Peyer's patch (tissue), 4 donors: Measurements from ENCODE around the gene RNASE1. TPM values are rescaled to one million over a fixed set of nuclear protein-coding genes. Genes with fewer than 3 reads are reported as not detected.

Experiments used
- DNase-seq, 3 donors: peaks; one replicate each; pipeline ENCODE4 v3.0.0-alpha.2; 2017 to 2019
- H3K27ac ChIP-seq, 4 donors: fragments of 200-600 bp; sonication (generic); one replicate each; pipeline ENCODE4 v1.5.1; 2016 to 2019
- H3K27me3 ChIP-seq, 2 donors: fragments of 200-600 bp; sonication (generic); one replicate each; pipeline ENCODE4 v1.5.1; 2019
- H3K36me3 ChIP-seq, 3 donors: fragments of 200-600 bp; sonication (generic); one replicate each; pipeline ENCODE4 v1.5.1; 2016 to 2019
- H3K4me1 ChIP-seq, 4 donors: fragments of 200-600 bp; sonication (generic); one replicate each; pipeline ENCODE4 v1.5.1; 2016 to 2019
- H3K4me3 ChIP-seq, 4 donors: fragments of 200-600 bp; sonication (generic); 1 replicate in 3 of 4; 2 replicates in 1 of 4; pipeline ENCODE4 v1.5.1; 2016 to 2019; ENCODE audit warnings: mild to moderate bottlenecking in 1 of 4
- H3K9me3 ChIP-seq, 4 donors: fragments of 200-600 bp; sonication (generic); one replicate each; pipeline ENCODE4 v1.5.1; 2016 to 2019; ENCODE audit warnings: mild to moderate bottlenecking in 1 of 4
- POLR2A ChIP-seq, 2 donors: fragments of 450-650 bp; IDR thresholded peaks; one replicate each; pipeline ENCODE4 v1.5.1; 2017; ENCODE audit warnings: antibody characterized with exemption in 2 of 2, mild to moderate bottlenecking in 2 of 2, moderate library complexity in 2 of 2
- total RNA-seq, 4 donors: library from RNA; depleted of rRNA; stranded (reverse); fragments of >200 nt; gene quantifications; one replicate each; pipeline ENCODE4 v1.1.0, GENCODE V29; 2016
- TF ChIP-seq, protein P1 (sequence below), 6 experiments: fragments of 450-650 bp in 4 of 6; fragments of 200-600 bp in 2 of 6; sonication (generic) in 1 of 6; IDR thresholded peaks; one replicate each; pipeline ENCODE4 v1.5.1; 2017 to 2019; ENCODE audit warnings: antibody characterized with exemption in 6 of 6, mild to moderate bottlenecking in 3 of 6, moderate library complexity in 1 of 6

RNASE1 gene
- total RNA-seq, result 100 to 1,000 TPM in 2 of 4 donors, 10 to 100 TPM in 2; 35.5 to 131 (median 90.6) TPM

DNA sequence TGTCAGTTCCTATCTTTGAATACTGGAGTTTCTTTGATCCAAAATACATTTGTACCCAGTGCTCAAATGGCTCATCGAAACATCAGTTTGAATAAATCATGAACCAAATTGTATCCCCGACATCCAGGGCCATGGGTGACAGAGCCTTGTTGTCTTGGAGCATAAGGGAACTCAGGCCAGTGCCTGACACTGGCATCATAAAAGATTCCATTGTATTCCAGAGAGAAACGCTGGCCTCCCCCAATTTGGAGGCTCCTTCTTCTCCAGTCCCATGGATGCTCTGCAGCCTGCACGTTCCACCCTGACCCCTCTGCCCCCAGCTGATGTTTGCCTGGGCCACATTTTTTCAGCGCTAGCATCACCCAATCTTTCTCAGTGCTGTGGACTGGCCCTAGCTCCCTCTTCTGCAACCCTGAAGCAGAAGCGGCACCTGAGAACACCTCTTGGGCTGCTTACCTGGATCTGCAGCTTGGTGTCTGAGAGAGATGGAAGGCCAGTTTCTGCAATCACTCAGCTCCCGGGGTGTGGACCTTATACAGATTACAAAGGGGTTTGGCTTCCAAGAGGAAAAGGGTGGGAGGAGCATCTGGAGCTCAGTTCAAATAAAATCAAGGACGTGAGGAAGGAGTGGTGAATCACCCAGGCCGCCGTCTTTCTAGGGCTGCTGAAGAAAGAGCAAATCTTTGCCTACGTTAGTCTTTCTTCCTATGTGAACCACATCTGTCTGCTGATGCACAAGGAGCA is at the start of gene RNASE1:
Gene RNASE1 (minus strand): TSS at position 504 of the 744 bp plus-strand sequence. CDS start 776 bp downstream, outside the sequence.
- DNase-seq, result peak in 2 of 3 donors; percentile 59 to 77
- Histone ChIP-seq H3K4me1 (peaks cover 0 to 15% (median 7%) of the 10 kb centered on the region in 4 donors), H3K27ac (peak within 1 kb of the TSS in 3 of 4 donors; percentile 24 to 69 (median 67)), H3K9me3 (no peaks in the 10 kb centered on the region), H3K4me3 (peak within 1 kb of the TSS in 3 of 4 donors; percentile 9 to 38 (median 34)), H3K27me3 (no peaks in the 10 kb centered on the region), H3K36me3 (no peaks in the 10 kb centered on the region)
- TF ChIP-seq, protein P1, sequence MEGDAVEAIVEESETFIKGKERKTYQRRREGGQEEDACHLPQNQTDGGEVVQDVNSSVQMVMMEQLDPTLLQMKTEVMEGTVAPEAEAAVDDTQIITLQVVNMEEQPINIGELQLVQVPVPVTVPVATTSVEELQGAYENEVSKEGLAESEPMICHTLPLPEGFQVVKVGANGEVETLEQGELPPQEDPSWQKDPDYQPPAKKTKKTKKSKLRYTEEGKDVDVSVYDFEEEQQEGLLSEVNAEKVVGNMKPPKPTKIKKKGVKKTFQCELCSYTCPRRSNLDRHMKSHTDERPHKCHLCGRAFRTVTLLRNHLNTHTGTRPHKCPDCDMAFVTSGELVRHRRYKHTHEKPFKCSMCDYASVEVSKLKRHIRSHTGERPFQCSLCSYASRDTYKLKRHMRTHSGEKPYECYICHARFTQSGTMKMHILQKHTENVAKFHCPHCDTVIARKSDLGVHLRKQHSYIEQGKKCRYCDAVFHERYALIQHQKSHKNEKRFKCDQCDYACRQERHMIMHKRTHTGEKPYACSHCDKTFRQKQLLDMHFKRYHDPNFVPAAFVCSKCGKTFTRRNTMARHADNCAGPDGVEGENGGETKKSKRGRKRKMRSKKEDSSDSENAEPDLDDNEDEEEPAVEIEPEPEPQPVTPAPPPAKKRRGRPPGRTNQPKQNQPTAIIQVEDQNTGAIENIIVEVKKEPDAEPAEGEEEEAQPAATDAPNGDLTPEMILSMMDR (IDR thresholded peaks at IDR 0.05), result no peak
- peak; percentile 8 to 47 for TF ChIP-seq POLR2A (IDR thresholded peaks at IDR 0.05)

DNA sequence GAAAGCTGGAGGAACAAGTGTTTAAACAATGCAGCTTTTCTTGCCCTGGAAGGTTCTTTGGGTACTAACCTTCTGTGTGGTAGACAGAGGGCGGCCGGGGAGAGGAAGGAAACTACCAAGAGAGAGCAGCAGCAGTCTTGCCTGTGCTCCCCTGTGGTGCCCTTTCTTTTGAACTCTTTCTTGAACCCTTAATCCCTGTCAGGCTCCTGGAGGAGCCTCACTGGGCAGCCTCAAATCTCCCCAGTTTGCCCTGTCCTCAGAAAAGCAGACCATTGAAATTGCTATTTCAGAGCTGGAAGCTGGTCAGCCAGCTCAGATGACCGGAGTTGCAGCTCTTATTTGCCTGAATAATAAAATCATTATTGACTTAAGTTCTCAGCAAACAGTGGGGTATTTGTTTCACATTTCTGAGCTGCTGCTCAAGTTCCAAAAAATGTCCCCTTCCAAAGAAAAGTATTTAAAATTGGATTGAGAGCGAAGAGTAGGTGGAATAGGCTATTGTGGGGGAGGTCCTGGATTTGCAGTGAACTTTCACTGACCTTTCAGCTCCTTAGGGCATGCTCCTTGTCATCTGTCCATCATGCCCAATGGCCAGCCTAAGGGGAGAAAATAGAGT is 46.4 kb upstream of the RNASE1 start:
- no peaks in the 10 kb centered on the region for H3K4me1 ChIP-seq
- no peaks in the 10 kb centered on the region for H3K27me3 ChIP-seq
- H3K27ac ChIP-seq, result no peak overlapping the region
- no peak for DNase-seq
- TF ChIP-seq, protein P1 (IDR thresholded peaks at IDR 0.05), result no peak
- TF ChIP-seq POLR2A (IDR thresholded peaks at IDR 0.05), result no peak
- no peak overlapping the region for H3K4me3 ChIP-seq
- no peaks in the 10 kb centered on the region for H3K9me3 ChIP-seq
- no peaks in the 10 kb centered on the region for H3K36me3 ChIP-seq

DNA sequence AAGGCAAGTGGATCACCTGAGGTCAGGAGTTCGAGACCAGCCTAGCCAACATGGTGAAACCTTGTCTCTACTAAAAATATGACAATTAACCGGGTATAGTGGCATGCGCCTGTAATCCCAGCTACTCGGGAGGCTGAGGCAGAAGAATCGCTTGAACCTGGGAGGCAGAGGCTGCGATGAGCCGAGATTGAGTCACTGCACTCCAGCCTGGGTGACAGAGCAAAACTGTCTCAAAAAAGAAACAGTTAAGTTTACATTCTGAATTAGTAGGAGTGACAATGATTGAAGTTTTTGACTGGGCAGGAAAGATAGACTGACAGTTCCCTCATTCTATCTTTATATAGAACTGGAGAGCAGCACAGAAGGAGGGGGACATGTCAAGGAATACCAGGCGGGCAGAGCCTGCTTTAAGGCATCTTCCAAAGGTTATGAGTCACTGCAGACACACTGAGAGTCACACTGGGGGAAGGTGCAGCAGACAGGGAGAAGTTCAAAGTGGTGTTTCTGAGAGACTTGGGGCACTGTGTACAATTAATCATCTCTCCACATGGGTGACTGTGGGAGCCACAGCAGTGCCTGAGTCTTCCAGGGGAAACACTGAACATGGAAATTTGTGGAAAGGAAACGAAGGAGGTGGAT is 45.8 kb upstream of the RNASE1 start:
- H3K9me3 ChIP-seq, result no peaks in the 10 kb centered on the region
- H3K36me3 ChIP-seq, result no peaks in the 10 kb centered on the region
- no peaks in the 10 kb centered on the region for H3K27me3 ChIP-seq
- DNase-seq, result no peak
- no peak overlapping the region for H3K4me3 ChIP-seq
- H3K4me1 ChIP-seq, result no peaks in the 10 kb centered on the region
- TF ChIP-seq, protein P1 (IDR thresholded peaks at IDR 0.05), result no peak
- no peak for TF ChIP-seq POLR2A (IDR thresholded peaks at IDR 0.05)
- H3K27ac ChIP-seq, result no peak overlapping the region

DNA sequence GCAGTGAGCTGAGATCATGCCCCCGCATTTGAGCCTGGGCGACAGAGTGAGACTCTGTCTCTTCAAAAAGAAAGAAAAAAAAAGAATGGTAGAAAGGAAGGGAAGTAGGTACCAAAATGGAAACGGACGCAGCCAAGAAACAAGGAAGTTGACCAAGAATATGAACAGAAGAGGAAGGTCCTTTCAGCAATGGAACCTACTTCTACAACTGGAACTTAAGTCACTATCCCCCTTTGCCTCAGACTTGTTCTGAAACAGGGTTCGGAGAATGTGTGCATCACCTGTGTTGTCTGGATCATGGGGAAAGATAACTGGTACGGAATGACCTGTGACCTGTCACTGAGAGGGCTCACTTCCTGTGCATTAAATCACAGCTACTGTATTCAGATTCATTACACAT is 43.9 kb upstream of the RNASE1 start:
- TF ChIP-seq, protein P1 (IDR thresholded peaks at IDR 0.05), result no peak
- no peak for TF ChIP-seq POLR2A (IDR thresholded peaks at IDR 0.05)
- Histone ChIP-seq H3K9me3 (no peaks in the 10 kb centered on the region), H3K4me3 (no peak overlapping the region), H3K4me1 (no peaks in the 10 kb centered on the region), H3K27me3 (no peaks in the 10 kb centered on the region), H3K27ac (no peak overlapping the region), H3K36me3 (no peaks in the 10 kb centered on the region)
- DNase-seq, result no peak

DNA sequence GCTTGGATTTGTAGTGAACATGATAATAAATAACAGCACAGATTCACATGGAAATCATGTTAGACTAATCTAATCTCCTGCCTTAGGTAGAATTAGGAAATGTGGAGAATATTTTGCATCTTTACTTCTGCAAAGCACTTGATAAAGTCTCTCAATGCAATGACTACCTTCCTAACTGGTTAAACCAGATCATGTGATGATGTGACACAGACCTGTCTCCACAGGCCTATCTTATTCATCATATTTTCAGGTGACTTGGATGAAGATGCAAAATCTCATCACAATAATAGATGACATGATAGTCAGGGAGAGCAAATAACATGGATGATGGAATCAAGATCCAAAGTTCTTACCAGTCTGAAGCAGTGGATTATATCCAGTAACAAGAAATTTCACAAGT is 38.5 kb upstream of the RNASE1 start:
- DNase-seq, result no peak
- Histone ChIP-seq H3K27me3 (no peaks in the 10 kb centered on the region), H3K36me3 (no peaks in the 10 kb centered on the region), H3K9me3 (no peaks in the 10 kb centered on the region), H3K4me1 (no peaks in the 10 kb centered on the region), H3K4me3 (no peak overlapping the region), H3K27ac (no peak overlapping the region)
- TF ChIP-seq, protein P1 (IDR thresholded peaks at IDR 0.05), result no peak
- no peak for TF ChIP-seq POLR2A (IDR thresholded peaks at IDR 0.05)
